Endodermal cell (in vitro differentiated cells): ENCODE results near the gene UPF2. TPM values are rescaled to one million over a fixed set of nuclear protein-coding genes. Genes with fewer than 3 reads are reported as not detected.

Experiments used
- DNase-seq: peaks from one replicate; pipeline ENCODE4 v3.0.0-alpha.2; 2017
- H3K27ac ChIP-seq: 2 replicates; pipeline ENCODE4 v1.5.1; 2013; ENCODE audit warnings: mild to moderate bottlenecking, low read depth, low read length, moderate library complexity
- H3K27me3 ChIP-seq: 2 replicates; pipeline ENCODE4 v1.6.1; 2013; ENCODE audit warnings: mild to moderate bottlenecking, low read length, moderate library complexity; ENCODE audit not compliant: insufficient read depth, control insufficient read depth, poor library complexity, severe bottlenecking
- H3K36me3 ChIP-seq: 2 replicates; pipeline ENCODE4 v1.7.0; 2013; ENCODE audit warnings: mild to moderate bottlenecking, low read length, moderate library complexity; ENCODE audit not compliant: control insufficient read depth, insufficient read depth
- H3K4me1 ChIP-seq: one replicate; pipeline ENCODE4 v1.7.0; 2013; ENCODE audit warnings: low read length; ENCODE audit not compliant: control insufficient read depth, insufficient read depth
- H3K4me3 ChIP-seq: 2 replicates; pipeline ENCODE4 v1.5.1; 2013; ENCODE audit warnings: mild to moderate bottlenecking, low read length, moderate library complexity
- H3K9ac ChIP-seq: 2 replicates; pipeline ENCODE4 v1.6.1; 2013; ENCODE audit warnings: mild to moderate bottlenecking, low read length, moderate library complexity; ENCODE audit not compliant: poor library complexity, severe bottlenecking; ENCODE audit errors: extremely low read depth
- H3K9me3 ChIP-seq: 2 replicates; pipeline ENCODE4 v1.6.1; 2013; ENCODE audit warnings: mild to moderate bottlenecking, low read length, moderate library complexity; ENCODE audit not compliant: control insufficient read depth
- H3K27ac Mint-ChIP-seq: 2 replicates; pipeline ENCODE4 v1.8.0; 2020; ENCODE audit warnings: mixed read lengths
- H3K27me3 Mint-ChIP-seq: 2 replicates; pipeline ENCODE4 v1.8.0; 2021; ENCODE audit warnings: mild to moderate bottlenecking, mixed read lengths; ENCODE audit not compliant: insufficient read depth
- H3K36me3 Mint-ChIP-seq: 2 replicates; pipeline ENCODE4 v1.8.0; 2020; ENCODE audit warnings: low read depth, mixed read lengths
- H3K4me1 Mint-ChIP-seq: 2 replicates; pipeline ENCODE4 v1.8.0; 2020; ENCODE audit warnings: mixed read lengths
- H3K4me3 Mint-ChIP-seq: 2 replicates; pipeline ENCODE4 v1.8.0; 2020; ENCODE audit warnings: mild to moderate bottlenecking, moderate library complexity, mixed read lengths
- H3K9me3 Mint-ChIP-seq: 2 replicates; pipeline ENCODE4 v1.8.0; 2020; ENCODE audit warnings: mild to moderate bottlenecking, mixed read lengths
- WGBS, 2 experiments: methylation state at CpG; one replicate each; pipeline versions ENCODE4 v1.1.5 to v1.1.7; 2013; ENCODE audit warnings: missing lambda C conversion rate in 2 of 2, mixed read lengths in 1 of 2; ENCODE audit not compliant: insufficient coverage in 1 of 2, insufficient read length in 1 of 2; 5-methylcytosine and 5-hydroxymethylcytosine counted together
- total RNA-seq, 2 donors: library from RNA; stranded (reverse); fragmentation: NEBNext Ultra II Directional in 1 of 2; extraction: Animal tissue kit (Norgen Biotek cat#: 25700) in 1 of 2; gene quantifications; 2 replicates in 1 of 2; 3 replicates in 1 of 2; pipeline ENCODE4 v1.2.1, GENCODE V29; 2021
- TF ChIP-seq, protein P1 (sequence below): fragments of 200-600 bp; sonication (generic); conservative IDR thresholded peaks from 2 replicates; pipeline ENCODE4 v1.5.0; 2021; ENCODE audit warnings: antibody characterized with exemption, mild to moderate bottlenecking

The UPF2 gene
- total RNA-seq, 2 donors from 2014 or later = 16.8 to 23.4 TPM

DNA sequence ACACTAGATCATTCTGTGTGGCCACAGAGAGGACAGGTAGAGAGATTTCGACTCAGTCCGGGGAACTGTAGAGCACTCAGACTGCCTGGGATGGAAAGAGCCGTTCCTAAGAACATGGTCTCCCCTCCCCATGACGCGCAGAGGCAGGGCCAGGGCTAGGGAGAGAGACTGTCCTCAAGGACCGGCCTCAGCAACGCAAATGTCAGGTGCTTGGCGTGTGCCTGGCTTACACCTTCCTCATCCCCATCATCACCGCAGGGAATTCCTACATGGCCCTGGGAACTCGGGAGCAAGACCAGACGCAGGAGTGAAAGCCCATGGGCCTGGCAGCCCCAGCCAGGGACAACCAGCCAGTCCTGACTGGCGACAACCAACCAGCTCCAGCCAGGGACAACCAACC, 163.8 kb downstream of the UPF2 start:
- H3K27me3 Mint-ChIP-seq = peaks cover 2% of the 10 kb centered on the region
- Histone ChIP-seq H3K36me3 (no peaks in the 10 kb centered on the region), H3K9ac (no peak overlapping the region), H3K4me3 (no peak overlapping the region), H3K27ac (no peak overlapping the region), H3K27me3 (no peaks in the 10 kb centered on the region), H3K4me1 (peaks cover 6% of the 10 kb centered on the region), H3K9me3 (no peaks in the 10 kb centered on the region)
- H3K27ac Mint-ChIP-seq = no peak overlapping the region
- peaks cover 17% of the 10 kb centered on the region for H3K4me1 Mint-ChIP-seq
- H3K4me3 Mint-ChIP-seq = no peak overlapping the region
- TF ChIP-seq, protein P1, sequence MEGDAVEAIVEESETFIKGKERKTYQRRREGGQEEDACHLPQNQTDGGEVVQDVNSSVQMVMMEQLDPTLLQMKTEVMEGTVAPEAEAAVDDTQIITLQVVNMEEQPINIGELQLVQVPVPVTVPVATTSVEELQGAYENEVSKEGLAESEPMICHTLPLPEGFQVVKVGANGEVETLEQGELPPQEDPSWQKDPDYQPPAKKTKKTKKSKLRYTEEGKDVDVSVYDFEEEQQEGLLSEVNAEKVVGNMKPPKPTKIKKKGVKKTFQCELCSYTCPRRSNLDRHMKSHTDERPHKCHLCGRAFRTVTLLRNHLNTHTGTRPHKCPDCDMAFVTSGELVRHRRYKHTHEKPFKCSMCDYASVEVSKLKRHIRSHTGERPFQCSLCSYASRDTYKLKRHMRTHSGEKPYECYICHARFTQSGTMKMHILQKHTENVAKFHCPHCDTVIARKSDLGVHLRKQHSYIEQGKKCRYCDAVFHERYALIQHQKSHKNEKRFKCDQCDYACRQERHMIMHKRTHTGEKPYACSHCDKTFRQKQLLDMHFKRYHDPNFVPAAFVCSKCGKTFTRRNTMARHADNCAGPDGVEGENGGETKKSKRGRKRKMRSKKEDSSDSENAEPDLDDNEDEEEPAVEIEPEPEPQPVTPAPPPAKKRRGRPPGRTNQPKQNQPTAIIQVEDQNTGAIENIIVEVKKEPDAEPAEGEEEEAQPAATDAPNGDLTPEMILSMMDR = no peak
- DNase-seq = no peak
- no peaks in the 10 kb centered on the region for H3K36me3 Mint-ChIP-seq
- WGBS, 2 experiments = 87 to 100% methylated on average over 3 to 12 of the region's 12 CpGs
- no peaks in the 10 kb centered on the region for H3K9me3 Mint-ChIP-seq

DNA sequence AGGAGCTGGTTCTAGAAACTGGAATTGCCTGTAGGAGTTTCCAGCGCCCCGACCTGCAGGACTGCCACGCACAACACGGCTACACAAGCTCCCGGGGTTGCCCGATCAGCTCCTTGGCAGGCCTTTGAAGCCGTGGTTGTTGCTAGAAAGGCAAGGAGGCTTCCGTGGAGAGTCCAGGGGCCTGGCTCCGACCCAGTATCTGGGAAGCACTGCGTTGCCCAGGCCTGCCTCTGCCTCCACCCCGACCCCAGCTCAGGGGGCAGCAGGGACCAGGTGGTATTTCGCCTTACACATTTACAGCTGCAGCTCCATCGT, 165.1 kb downstream of the UPF2 start:
- TF ChIP-seq, protein P1 = no peak
- Histone ChIP-seq H3K4me1 (peaks cover 6% of the 10 kb centered on the region), H3K9ac (no peak overlapping the region), H3K36me3 (no peaks in the 10 kb centered on the region), H3K4me3 (no peak overlapping the region), H3K27me3 (no peaks in the 10 kb centered on the region), H3K27ac (no peak overlapping the region), H3K9me3 (no peaks in the 10 kb centered on the region)
- Mint-ChIP-seq H3K9me3 (no peaks in the 10 kb centered on the region), H3K4me1 (peaks cover 18% of the 10 kb centered on the region), H3K27ac (no peak overlapping the region), H3K36me3 (no peaks in the 10 kb centered on the region), H3K27me3 (peaks cover 2% of the 10 kb centered on the region), H3K4me3 (no peak overlapping the region)
- 68 to 87% methylated on average over 4 to 13 of the region's 13 CpGs for WGBS, 2 experiments
- no peak for DNase-seq

GRCh38 chr10:11876805-11877590, 165.6 kb downstream of the UPF2 start:
- H3K9me3 Mint-ChIP-seq = no peaks in the 10 kb centered on the region
- Histone ChIP-seq H3K4me3 (no peak overlapping the region), H3K27ac (no peak overlapping the region), H3K36me3 (no peaks in the 10 kb centered on the region), H3K9me3 (no peaks in the 10 kb centered on the region), H3K9ac (no peak overlapping the region), H3K27me3 (no peaks in the 10 kb centered on the region), H3K4me1 (peaks cover 6% of the 10 kb centered on the region)
- 92 to 95% methylated on average over 9 to 19 of the region's 19 CpGs for WGBS, 2 experiments
- peaks cover 18% of the 10 kb centered on the region for H3K4me1 Mint-ChIP-seq
- H3K36me3 Mint-ChIP-seq = no peaks in the 10 kb centered on the region
- H3K27ac Mint-ChIP-seq = no peak overlapping the region
- no peak for DNase-seq
- no peak overlapping the region for H3K4me3 Mint-ChIP-seq
- TF ChIP-seq, protein P1 = no peak
- H3K27me3 Mint-ChIP-seq = peaks cover 2% of the 10 kb centered on the region
